ENCODE measurements around the gene EPRS1. TPM values are rescaled to one million over a fixed set of nuclear protein-coding genes. Genes with fewer than 3 reads are reported as not detected.

Gene EPRS1
- total RNA-seq, 4 donors from 2014 or later: 31.6 to 69.8 (median 51.9) TPM

DNA sequence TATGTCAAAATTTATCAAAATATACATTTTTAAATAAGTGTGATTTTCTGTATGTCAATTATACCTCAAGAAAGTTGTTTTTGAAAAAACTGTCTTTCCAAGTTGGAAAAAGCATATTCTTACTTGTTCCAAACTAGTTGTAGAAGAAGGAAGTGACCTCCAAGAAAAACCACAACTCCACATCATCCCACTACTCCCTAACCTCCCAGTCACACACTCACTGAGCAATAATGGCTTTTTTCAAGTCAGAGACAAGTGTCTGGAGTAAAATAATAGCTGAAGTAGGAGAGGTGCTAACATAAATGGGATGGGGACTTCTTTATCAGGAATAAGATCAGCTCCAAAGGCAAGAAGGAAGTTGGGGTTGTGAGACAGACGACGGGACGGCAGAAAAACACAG lies 13.4 kb downstream of the EPRS1 start:
- H3K4me1 ChIP-seq: no peaks in the 10 kb centered on the region
- H3K27me3 ChIP-seq: no peaks in the 10 kb centered on the region
- no peak overlapping the region for H3K27ac ChIP-seq
- no peaks in the 10 kb centered on the region for H3K9me3 ChIP-seq
- TF ChIP-seq POLR2A (IDR thresholded peaks at IDR 0.05) (no peak), CTCF (IDR thresholded peaks at IDR 0.05) (no peak)
- H3K36me3 ChIP-seq: peaks cover 0 to 91% (median 0%) of the 10 kb centered on the region in 3 donors
- 73 to 74% methylated on average over 2 to 3 of the region's 3 CpGs for WGBS, 2 donors
- no peak for DNase-seq
- H3K4me3 ChIP-seq: no peak overlapping the region
- intact Hi-C loops (cut with DNase I): no loop called here

- TF ChIP-seq CTCF (IDR thresholded peaks at IDR 0.05): no peak
- TF ChIP-seq POLR2A (IDR thresholded peaks at IDR 0.05): no peak
- Histone ChIP-seq H3K36me3 (peaks cover 0 to 100% (median 0%) of the 10 kb centered on the region in 3 donors), H3K27me3 (no peaks in the 10 kb centered on the region), H3K4me1 (no peaks in the 10 kb centered on the region), H3K4me3 (no peak overlapping the region), H3K27ac (no peak overlapping the region), H3K9me3 (no peaks in the 10 kb centered on the region)
- no peak for DNase-seq
- intact Hi-C loops (cut with DNase I): no loop called here
- WGBS, 2 donors: 61 to 74% methylated on average over 2 of the region's 2 CpGs
Observed at GRCh38 chr1:220031287-220031686, 15.0 kb downstream of the EPRS1 start.

- TF ChIP-seq CTCF (IDR thresholded peaks at IDR 0.05) (no peak), POLR2A (IDR thresholded peaks at IDR 0.05) (no peak)
- H3K9me3 ChIP-seq: no peaks in the 10 kb centered on the region
- intact Hi-C loops (cut with DNase I): no loop called here
- 90 to 92% methylated on average over 4 of the region's 4 CpGs for WGBS, 2 donors
- DNase-seq: no peak
- no peak overlapping the region for H3K4me3 ChIP-seq
- peaks cover 0 to 100% (median 8%) of the 10 kb centered on the region in 3 donors for H3K36me3 ChIP-seq
- H3K4me1 ChIP-seq: no peaks in the 10 kb centered on the region
- H3K27me3 ChIP-seq: no peaks in the 10 kb centered on the region
- no peak overlapping the region for H3K27ac ChIP-seq
Observed at GRCh38 chr1:220028346-220028895, 17.9 kb downstream of the EPRS1 start.

- Histone ChIP-seq H3K27me3 (no peaks in the 10 kb centered on the region), H3K27ac (no peak overlapping the region), H3K4me3 (no peak overlapping the region), H3K9me3 (no peaks in the 10 kb centered on the region), H3K36me3 (peaks cover 0 to 97% (median 14%) of the 10 kb centered on the region in 3 donors), H3K4me1 (no peaks in the 10 kb centered on the region)
- no peak for TF ChIP-seq CTCF (IDR thresholded peaks at IDR 0.05)
- no peak for TF ChIP-seq POLR2A (IDR thresholded peaks at IDR 0.05)
- no peak for DNase-seq
- intact Hi-C loops (cut with DNase I): no loop called here
Observed at GRCh38 chr1:220019071-220019470, 27.2 kb downstream of the EPRS1 start.

DNA sequence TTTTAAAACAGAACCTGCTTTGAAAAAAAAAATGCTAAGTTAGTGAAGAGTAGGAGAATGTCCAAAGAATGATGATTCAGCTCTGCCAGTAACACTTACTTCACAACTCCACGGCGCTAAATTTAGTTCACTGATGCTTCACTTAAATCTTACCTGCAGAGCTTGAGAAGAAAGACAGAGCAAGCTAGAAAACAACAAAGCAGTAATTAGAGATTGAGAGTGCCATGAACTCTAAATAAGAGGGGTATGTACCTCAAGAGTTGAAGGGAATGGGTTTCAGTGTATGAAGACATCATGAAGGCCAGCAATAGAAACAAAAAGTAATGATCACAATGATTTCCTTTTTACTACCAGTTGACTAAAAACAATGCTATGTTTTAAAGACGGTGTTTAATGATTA lies 32.8 kb downstream of the EPRS1 start:
- Histone ChIP-seq H3K36me3 (peaks cover 0 to 90% (median 0%) of the 10 kb centered on the region in 3 donors), H3K27me3 (no peaks in the 10 kb centered on the region), H3K4me1 (no peaks in the 10 kb centered on the region), H3K27ac (no peak overlapping the region), H3K9me3 (no peaks in the 10 kb centered on the region), H3K4me3 (no peak overlapping the region)
- no peak for DNase-seq
- TF ChIP-seq CTCF (IDR thresholded peaks at IDR 0.05) (no peak), POLR2A (IDR thresholded peaks at IDR 0.05) (no peak)
- 66 to 71% methylated on average over 3 of the region's 3 CpGs for WGBS, 2 donors
- intact Hi-C loops (cut with DNase I): no loop called here
